Gastroesophageal sphincter (tissue), 3 donors: Measurements from ENCODE around the gene IPCEF1.

ENCODE experiments used
- CTCF ChIP-seq, 4 experiments: fragments of 200-600 bp in 2 of 4; fragments of 450-650 bp in 2 of 4; sonication (generic) in 1 of 4; IDR thresholded peaks; one replicate each; pipeline ENCODE4 v1.5.1; 2017 to 2019; ENCODE audit warnings: antibody characterized with exemption in 4 of 4, mild to moderate bottlenecking in 2 of 4, moderate library complexity in 2 of 4
- EP300 ChIP-seq: sonication (generic); formaldehyde crosslinking; IDR thresholded peaks from one replicate; pipeline ENCODE4 v1.6.1; 2017; ENCODE audit warnings: antibody characterized with exemption, mild to moderate bottlenecking
- POLR2A ChIP-seq, 2 donors: fragments of 450-650 bp; IDR thresholded peaks; one replicate each; pipeline ENCODE4 v1.6.1; 2017; ENCODE audit warnings: antibody characterized with exemption in 2 of 2, mild to moderate bottlenecking in 2 of 2, moderate library complexity in 1 of 2
- POLR2AphosphoS5 ChIP-seq: sonication (generic); formaldehyde crosslinking; IDR thresholded peaks from one replicate; pipeline ENCODE4 v1.6.1; 2017; ENCODE audit warnings: antibody characterized with exemption

- TF ChIP-seq CTCF (IDR thresholded peaks at IDR 0.05) (no peak), POLR2AphosphoS5 (no peak), POLR2A (IDR thresholded peaks at IDR 0.05) (no peak), EP300 (no peak)
Observed at GRCh38 chr6:154238831-154239230, 117.8 kb downstream of the IPCEF1 start.
